Measurements from ENCODE around the gene UCHL3. TPM values are rescaled to one million over a fixed set of nuclear protein-coding genes. Genes with fewer than 3 reads are reported as not detected.
A peak's percentile ranks its signal among the peaks of the same experiment; 100 is the strongest.

UCHL3 gene
- total RNA-seq, 4 donors from 2014 or later, result 42.8 to 84.3 (median 58.4) TPM

- H3K4me3 ChIP-seq (replicated peaks in 1 of 3), result no peak overlapping the region
- TF ChIP-seq CTCF (IDR thresholded peaks at IDR 0.05) (no peak), POLR2A (IDR thresholded peaks at IDR 0.05) (no peak)
- H3K36me3 ChIP-seq, result no peaks in the 10 kb centered on the region
Observed at GRCh38 chr13:75585153-75585552, 35.6 kb downstream of the UCHL3 start.

GRCh38 chr13:75587679-75588078, 38.1 kb downstream of the UCHL3 start:
- H3K36me3 ChIP-seq, result no peaks in the 10 kb centered on the region
- H3K4me3 ChIP-seq (replicated peaks in 1 of 3), result no peak overlapping the region
- peak overlapping the region in 1 of 3 donors; percentile 12 for H3K27ac ChIP-seq
- 73 to 84% methylated on average over 1 of the region's 1 CpG for WGBS, 2 donors
- intact Hi-C loops (cut with DNase I), result no loop called here
- no peaks in the 10 kb centered on the region for H3K27me3 ChIP-seq
- H3K9me3 ChIP-seq, result no peaks in the 10 kb centered on the region
- no peaks in the 10 kb centered on the region for H3K4me1 ChIP-seq
- TF ChIP-seq CTCF (IDR thresholded peaks at IDR 0.05) (no peak), POLR2A (IDR thresholded peaks at IDR 0.05) (no peak)
- DNase-seq, result no peak

More at GRCh38 chr13:75585153-75585552, 35.6 kb downstream of the UCHL3 start:
- Histone ChIP-seq H3K27ac (no peak overlapping the region), H3K27me3 (no peaks in the 10 kb centered on the region), H3K4me1 (peaks cover 3 to 9% of the 10 kb centered on the region in 2 donors), H3K9me3 (no peaks in the 10 kb centered on the region)
- DNase-seq, result no peak
- intact Hi-C loops (cut with DNase I), result no loop called here

- Histone ChIP-seq H3K36me3 (no peaks in the 10 kb centered on the region), H3K4me1 (peaks cover 0 to 8% of the 10 kb centered on the region in 2 donors), H3K27me3 (no peaks in the 10 kb centered on the region), H3K9me3 (no peaks in the 10 kb centered on the region), H3K27ac (no peak overlapping the region), H3K4me3 (replicated peaks in 1 of 3) (no peak overlapping the region)
- intact Hi-C loops (cut with DNase I), result no loop called here
- WGBS, 2 donors, result 66 to 71% methylated on average over 1 of the region's 1 CpG
- TF ChIP-seq POLR2A (IDR thresholded peaks at IDR 0.05), result no peak
- TF ChIP-seq CTCF (IDR thresholded peaks at IDR 0.05), result no peak
- no peak for DNase-seq
Observed at GRCh38 chr13:75596657-75597182, 47.1 kb downstream of the UCHL3 start.

GRCh38 chr13:75600371-75600770, 50.8 kb downstream of the UCHL3 start:
- DNase-seq, result no peak
- Histone ChIP-seq H3K9me3 (no peaks in the 10 kb centered on the region), H3K4me1 (peaks cover 0 to 8% of the 10 kb centered on the region in 2 donors), H3K27me3 (no peaks in the 10 kb centered on the region), H3K27ac (no peak overlapping the region), H3K36me3 (peaks cover 0 to under 1% of the 10 kb centered on the region in 2 donors), H3K4me3 (replicated peaks in 1 of 3) (no peak overlapping the region)
- intact Hi-C loops (cut with DNase I), result no loop called here
- 69 to 70% methylated on average over 4 of the region's 4 CpGs for WGBS, 2 donors
- TF ChIP-seq CTCF (IDR thresholded peaks at IDR 0.05) (no peak), POLR2A (IDR thresholded peaks at IDR 0.05) (no peak)

- peaks cover 0 to 4% of the 10 kb centered on the region in 2 donors for H3K36me3 ChIP-seq
- no peaks in the 10 kb centered on the region for H3K27me3 ChIP-seq
- H3K4me1 ChIP-seq, result peaks cover 0 to 10% of the 10 kb centered on the region in 2 donors
- TF ChIP-seq POLR2A (IDR thresholded peaks at IDR 0.05) (no peak), CTCF (IDR thresholded peaks at IDR 0.05) (no peak)
- no peak for DNase-seq
- no peaks in the 10 kb centered on the region for H3K9me3 ChIP-seq
- H3K4me3 ChIP-seq (replicated peaks in 1 of 3), result no peak overlapping the region
- intact Hi-C loops (cut with DNase I), result no loop called here
- WGBS, 2 donors, result 96% methylated on average over 2 of the region's 2 CpGs
- H3K27ac ChIP-seq, result no peak overlapping the region
Observed at GRCh38 chr13:75603038-75603437, 53.4 kb downstream of the UCHL3 start.

All from thyroid gland (tissue), 4 donors.